Endothelial cell of umbilical vein (primary cell): ENCODE data around the gene SCAPER. TPM values are rescaled to one million over a fixed set of nuclear protein-coding genes. Genes with fewer than 3 reads are reported as not detected.

Experiments used
- BruUV-seq: library from RNA; stranded (reverse); fragments of 400-500 nt; replicated peaks from 2 replicates; lab custom pipeline; 2021; lab: Mats Ljungman, UMichigan
- CTCF ChIA-PET: fragments of 300-600, 350-600 bp; sonication (Branson Sonifier 250); formaldehyde crosslinking; loops from one replicate; lab custom pipeline; 2021; ENCODE audit warnings: antibody characterized with exemption, inconsistent platforms; lab: Charles Lee
- POLR2A ChIA-PET: fragments of 300-600, 350-600 bp; sonication (Branson Sonifier 250); formaldehyde crosslinking; loops from one replicate; lab custom pipeline; 2021; ENCODE audit warnings: antibody characterized with exemption, inconsistent platforms; lab: Charles Lee
- DNase-seq: peaks from one replicate; pipeline ENCODE4 v3.0.0-alpha.2; 2011; ENCODE audit warnings: low read depth, low spot score
- FAIRE-seq: peaks from 2 replicates; lab custom pipeline; 2011; peaks lifted over from hg19 to GRCh38; lab: Jason Lieb, UNC
- H2AFZ ChIP-seq: 2 replicates; pipeline ENCODE4 v1.6.0; 2012; ENCODE audit warnings: low read depth, low read length, control low read depth, inconsistent platforms
- H3K27ac ChIP-seq: 2 replicates; pipeline ENCODE4 v1.5.1; 2011; ENCODE audit warnings: low read depth, mild to moderate bottlenecking, control low read depth, low read length, moderate library complexity; ENCODE audit not compliant: insufficient read depth
- H3K27me3 ChIP-seq, 2 experiments: 2 replicates each; pipeline versions ENCODE4 v1.6.0 to v1.6.1; 2011; ENCODE audit warnings: low read length in 2 of 2, mixed read lengths in 1 of 2; ENCODE audit not compliant: control insufficient read depth in 2 of 2, insufficient read depth in 2 of 2
- H3K36me3 ChIP-seq, 2 experiments: 2 replicates in 1 of 2; 3 replicates in 1 of 2; pipeline ENCODE4 v1.5.1; 2011; ENCODE audit warnings: low read length in 2 of 2, mild to moderate bottlenecking in 1 of 2, moderate library complexity in 1 of 2; ENCODE audit not compliant: control insufficient read depth in 2 of 2, insufficient read depth in 2 of 2; ENCODE audit errors: extremely low read depth in 1 of 2
- H3K4me1 ChIP-seq: 3 replicates; pipeline ENCODE4 v1.5.1; 2011; ENCODE audit warnings: mild to moderate bottlenecking, low read length; ENCODE audit not compliant: control insufficient read depth, insufficient read depth; ENCODE audit errors: extremely low read depth
- H3K4me2 ChIP-seq: 2 replicates; pipeline ENCODE4 v1.6.1; 2011; ENCODE audit warnings: low read length, control low read depth, mixed read lengths; ENCODE audit not compliant: insufficient read depth
- H3K4me3 ChIP-seq, 3 experiments: fragments of 200-600 bp in 1 of 3; sonication (generic), shearing (Covaris generic) in 1 of 3; replicated peaks in 1 of 3; 2 replicates each; pipeline ENCODE4 v1.5.1; 2011 to 2016; ENCODE audit warnings: control low read depth in 3 of 3, low read length in 3 of 3, mild to moderate bottlenecking in 2 of 3, inconsistent platforms in 1 of 3, low read depth in 1 of 3, moderate library complexity in 1 of 3; ENCODE audit not compliant: insufficient read depth in 1 of 3
- H3K79me2 ChIP-seq: 2 replicates; pipeline ENCODE4 v1.6.0; 2012; ENCODE audit warnings: low read length, inconsistent platforms; ENCODE audit not compliant: control insufficient read depth, insufficient read depth
- H3K9ac ChIP-seq: replicated peaks from 2 replicates; pipeline ENCODE3; 2011; ENCODE audit warnings: low read length, control low read depth; ENCODE audit not compliant: insufficient read depth; ENCODE audit errors: extremely low read depth
- H3K9me1 ChIP-seq: replicated peaks from 3 replicates; pipeline ENCODE4 v1.6.0; 2011; ENCODE audit warnings: mild to moderate bottlenecking, low read length; ENCODE audit not compliant: control insufficient read depth, insufficient read depth; ENCODE audit errors: extremely low read depth
- H3K9me3 ChIP-seq: replicated peaks from 2 replicates; pipeline ENCODE4 v1.5.1; 2012; ENCODE audit warnings: low read length, inconsistent platforms; ENCODE audit not compliant: control insufficient read depth, insufficient read depth
- H4K20me1 ChIP-seq: replicated peaks from 2 replicates; pipeline ENCODE3; 2011; ENCODE audit warnings: mild to moderate bottlenecking, low read length; ENCODE audit not compliant: control insufficient read depth, insufficient read depth; ENCODE audit errors: extremely low read depth
- CTCF ChIP-seq, 2 donors: IDR thresholded peaks; 1 replicate in 1 of 2; 2 replicates in 1 of 2; pipeline ENCODE4 v1.5.1; 2011; ENCODE audit warnings: low read length in 2 of 2, mild to moderate bottlenecking in 2 of 2, moderate library complexity in 2 of 2, control low read depth in 1 of 2, inconsistent platforms in 1 of 2, low read depth in 1 of 2; ENCODE audit not compliant: insufficient read depth in 1 of 2; ENCODE audit errors: extremely low read depth in 1 of 2
- EZH2 ChIP-seq: IDR thresholded peaks from 2 replicates; pipeline ENCODE4 v1.6.1; 2012; ENCODE audit warnings: borderline replicate concordance, low read depth, mild to moderate bottlenecking, moderate library complexity, low read length, inconsistent platforms; ENCODE audit not compliant: severe bottlenecking
- FOS ChIP-seq: IDR thresholded peaks from 2 replicates; pipeline ENCODE4 v1.6.1; 2011; ENCODE audit warnings: mild to moderate bottlenecking, low read length, moderate library complexity, borderline replicate concordance; ENCODE audit not compliant: insufficient read depth
- GATA2 ChIP-seq: IDR thresholded peaks from 2 replicates; pipeline ENCODE4 v1.7.0; 2011; ENCODE audit warnings: low read depth, mild to moderate bottlenecking, moderate library complexity, mixed read lengths, low read length; ENCODE audit not compliant: insufficient read length, insufficient read depth
- JUN ChIP-seq: IDR thresholded peaks from 2 replicates; pipeline ENCODE4 v1.6.1; 2011; ENCODE audit warnings: borderline replicate concordance, low read depth; ENCODE audit not compliant: insufficient read length, insufficient read depth
- MYC ChIP-seq: IDR thresholded peaks from one replicate; pipeline ENCODE4 v1.6.1; 2011; ENCODE audit warnings: mild to moderate bottlenecking, low read depth, low read length
- POLR2A ChIP-seq: IDR thresholded peaks from 2 replicates; pipeline ENCODE4 v1.6.1; 2012; ENCODE audit warnings: low read depth, mild to moderate bottlenecking, control low read depth, low read length
- POLR2AphosphoS5 ChIP-seq: IDR thresholded peaks from 2 replicates; pipeline ENCODE4 v1.6.1; 2012; ENCODE audit warnings: low read depth, mild to moderate bottlenecking, control low read depth, low read length, moderate library complexity; ENCODE audit not compliant: insufficient read depth
- dilution Hi-C: fragments of 300-500 bp; cut with MboI; formaldehyde crosslinking; loops from one replicate; pipeline ENCODE4 v1.15.0; 2019; ENCODE audit warnings: low sequenced_read_pairs; ENCODE audit not compliant: extremely low pct_ligation_motif_present
- intact Hi-C: fragments of 100-400 bp; cut with micrococcal nuclease; formaldehyde crosslinking; loops from one replicate; pipeline ENCODE4 v1.10.0; 2022
- polyA plus RNA-seq, 4 experiments: library from polyadenylated mRNA; depleted of rRNA in 3 of 4; stranded (reverse) in 3 of 4; unstranded in 1 of 4; fragments of >200 nt; gene quantifications; 2 replicates each; pipeline versions ENCODE4 v1.2.1 to v1.2.3, GENCODE V29; 2011 to 2012; ENCODE audit warnings: missing spikeins in 1 of 4
- total RNA-seq: library from RNA; stranded (reverse); gene quantifications from 2 replicates; pipeline ENCODE4 v1.2.3, GENCODE V29; 2021
- TF ChIP-seq, protein P1 (sequence below): IDR thresholded peaks from 2 replicates; pipeline ENCODE4 v1.6.1; 2011; ENCODE audit not compliant: insufficient read depth, insufficient read length

SCAPER gene
- total and polyA plus RNA-seq, 2 donors (not counting 3 experiments of a cell fraction or from before 2014, with no cell fraction given), result 2.7 to 12.7 TPM

- no peak for DNase-seq
- H2AFZ ChIP-seq, result no peak overlapping the region
- H3K4me3 ChIP-seq, result no peak overlapping the region
- H3K9me3 ChIP-seq, result no peaks in the 10 kb centered on the region
- H3K9me1 ChIP-seq, result no peaks in the 10 kb centered on the region
- no peaks in the 10 kb centered on the region for H4K20me1 ChIP-seq
- ChIA-PET CTCF (no interaction called here), POLR2A (no interaction called here)
- H3K4me2 ChIP-seq, result no peak overlapping the region
- no peaks in the 10 kb centered on the region for H3K27me3 ChIP-seq
- no peak for TF ChIP-seq FOS
- no peak for TF ChIP-seq CTCF (IDR thresholded peaks at IDR 0.05; ENCODE audit: extremely low read depth in 1 of 2, insufficient read depth in 1 of 2, low read depth in 1 of 2, low read length in 2 of 2)
- no peak for TF ChIP-seq EZH2
- TF ChIP-seq JUN, result no peak
- TF ChIP-seq GATA2, result no peak
- TF ChIP-seq POLR2A, result no peak
- TF ChIP-seq, protein P1, sequence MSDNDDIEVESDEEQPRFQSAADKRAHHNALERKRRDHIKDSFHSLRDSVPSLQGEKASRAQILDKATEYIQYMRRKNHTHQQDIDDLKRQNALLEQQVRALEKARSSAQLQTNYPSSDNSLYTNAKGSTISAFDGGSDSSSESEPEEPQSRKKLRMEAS, result no peak
- no peak for TF ChIP-seq POLR2AphosphoS5
- no peak for TF ChIP-seq MYC
- no peak for FAIRE-seq
- dilution Hi-C loops (no loop called here), intact Hi-C loops (no loop called here)
- H3K27ac ChIP-seq, result no peak overlapping the region
- no peak overlapping the region for H3K9ac ChIP-seq
- no peaks in the 10 kb centered on the region for H3K79me2 ChIP-seq
- H3K4me1 ChIP-seq, result no peaks in the 10 kb centered on the region
- no peaks in the 10 kb centered on the region for H3K36me3 ChIP-seq
- BruUV-seq, result no TSS peak
These were observed 339.8 kb downstream of the SCAPER start for GRCh38 chr15:76565366-76565765.
